Measurements from ENCODE around the gene SLC66A2. TPM values are rescaled to one million over a fixed set of nuclear protein-coding genes. Genes with fewer than 3 reads are reported as not detected.

The SLC66A2 gene
- total and polyA plus RNA-seq, 10 of the 15 experiments (the other 5 are each of a cell fraction or from before 2014, with no cell fraction given): 0.69 to 42.5 (median 14.8) TPM

- ChIA-PET RAD21 (ENCODE audit: unreplicated experiment) (interaction anchor here (0.7 to 1.1 kb wide), 2 partner anchors 168 to 570 kb away, joined by 3 read pairs; no protein-coding TSS in a partner anchor), POLR2A (no interaction called here), SMC1A (ENCODE audit: uncharacterized antibody, unreplicated experiment) (interaction anchor here (1.0 to 1.6 kb wide), 3 partner anchors 14 to 39 kb away, joined by 3 to 5 read pairs (median 3); no protein-coding TSS in a partner anchor), CTCF (no interaction called here)
- no TSS peak for BruUV-seq (replicated peaks)
- peaks cover 28% of the 10 kb centered on the region for H3K79me2 ChIP-seq (ENCODE audit: control insufficient read depth, insufficient read depth, low read length)
- no peak overlapping the region; the same call in 1 of the 2 replicates for H3K4me3 ChIP-seq
- 14% methylated on average over 3 of the region's 3 CpGs for WGBS (ENCODE audit: insufficient coverage, insufficient replicate concordance, low lambda C conversion rate, missing lambda C conversion rate)
- H3K4me1 ChIP-seq (ENCODE audit: control insufficient read depth, insufficient read depth, low read length): peaks cover 35% of the 10 kb centered on the region
- no peaks in the 10 kb centered on the region for H4K20me1 ChIP-seq (ENCODE audit: control insufficient read depth, insufficient read depth)
- H3K4me2 ChIP-seq (ENCODE audit: control insufficient read depth, insufficient read depth): peak overlapping the region; percentile 57
- H3K9me3 ChIP-seq (replicated peaks; ENCODE audit: control insufficient read depth, insufficient read depth, low read length): no peaks in the 10 kb centered on the region
- TF ChIP-seq CREM (IDR thresholded peaks at IDR 0.05; ENCODE audit: low read depth) (no peak), JUNB (IDR thresholded peaks at IDR 0.05) (peak; percentile 22; the same call in 1 of the 2 replicates), FOXM1 (IDR thresholded peaks at IDR 0.05; ENCODE audit: low read depth, low read length) (peak; percentile 47; the same call in 1 of the 2 replicates), E4F1 (IDR thresholded peaks at IDR 0.05; ENCODE audit: borderline replicate concordance, partially characterized antibody) (no peak), YBX1 (IDR thresholded peaks at IDR 0.05) (no peak), SREBF2 (IDR thresholded peaks at IDR 0.05; ENCODE audit: low read length) (no peak), TBL1XR1 (IDR thresholded peaks at IDR 0.05; ENCODE audit: low read depth, low read length) (no peak), MTA2 (IDR thresholded peaks at IDR 0.05; ENCODE audit: low read depth) (no peak), CBX3 (IDR thresholded peaks at IDR 0.05; ENCODE audit: borderline replicate concordance, low read depth) (no peak), EED (IDR thresholded peaks at IDR 0.05; ENCODE audit: low read depth) (no peak), CHD1 (IDR thresholded peaks at IDR 0.05; ENCODE audit: low read depth, low read length) (no peak), ZNF384 (IDR thresholded peaks at IDR 0.05; ENCODE audit: borderline replicate concordance, low read depth, low read length) (no peak)
- TF ChIP-seq, protein P1, sequence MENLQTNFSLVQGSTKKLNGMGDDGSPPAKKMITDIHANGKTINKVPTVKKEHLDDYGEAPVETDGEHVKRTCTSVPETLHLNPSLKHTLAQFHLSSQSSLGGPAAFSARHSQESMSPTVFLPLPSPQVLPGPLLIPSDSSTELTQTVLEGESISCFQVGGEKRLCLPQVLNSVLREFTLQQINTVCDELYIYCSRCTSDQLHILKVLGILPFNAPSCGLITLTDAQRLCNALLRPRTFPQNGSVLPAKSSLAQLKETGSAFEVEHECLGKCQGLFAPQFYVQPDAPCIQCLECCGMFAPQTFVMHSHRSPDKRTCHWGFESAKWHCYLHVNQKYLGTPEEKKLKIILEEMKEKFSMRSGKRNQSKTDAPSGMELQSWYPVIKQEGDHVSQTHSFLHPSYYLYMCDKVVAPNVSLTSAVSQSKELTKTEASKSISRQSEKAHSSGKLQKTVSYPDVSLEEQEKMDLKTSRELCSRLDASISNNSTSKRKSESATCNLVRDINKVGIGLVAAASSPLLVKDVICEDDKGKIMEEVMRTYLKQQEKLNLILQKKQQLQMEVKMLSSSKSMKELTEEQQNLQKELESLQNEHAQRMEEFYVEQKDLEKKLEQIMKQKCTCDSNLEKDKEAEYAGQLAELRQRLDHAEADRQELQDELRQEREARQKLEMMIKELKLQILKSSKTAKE (IDR thresholded peaks at IDR 0.05; ENCODE audit: low read depth, poor library complexity, severe bottlenecking): no peak
- TF ChIP-seq, protein P2, sequence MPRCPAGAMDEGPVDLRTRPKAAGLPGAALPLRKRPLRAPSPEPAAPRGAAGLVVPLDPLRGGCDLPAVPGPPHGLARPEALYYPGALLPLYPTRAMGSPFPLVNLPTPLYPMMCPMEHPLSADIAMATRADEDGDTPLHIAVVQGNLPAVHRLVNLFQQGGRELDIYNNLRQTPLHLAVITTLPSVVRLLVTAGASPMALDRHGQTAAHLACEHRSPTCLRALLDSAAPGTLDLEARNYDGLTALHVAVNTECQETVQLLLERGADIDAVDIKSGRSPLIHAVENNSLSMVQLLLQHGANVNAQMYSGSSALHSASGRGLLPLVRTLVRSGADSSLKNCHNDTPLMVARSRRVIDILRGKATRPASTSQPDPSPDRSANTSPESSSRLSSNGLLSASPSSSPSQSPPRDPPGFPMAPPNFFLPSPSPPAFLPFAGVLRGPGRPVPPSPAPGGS (IDR thresholded peaks at IDR 0.05; ENCODE audit: borderline replicate concordance, insufficient read depth, low read depth, low read length, poor library complexity, severe bottlenecking): no peak
- H3K27me3 ChIP-seq (replicated peaks in 1 of 2; ENCODE audit: control insufficient read depth in 2 of 2, insufficient read depth in 2 of 2, low read length in 1 of 2): no peaks in the 10 kb centered on the region
- intact Hi-C loops (cut with micrococcal nuclease; ENCODE audit: unreplicated experiment): no loop called here
- no peak overlapping the region for H2AFZ ChIP-seq (ENCODE audit: control insufficient read depth, low read depth, low read length)
- in situ Hi-C loops (cut with MboI): no loop called here
- ATAC-seq (peak; percentile 30), FAIRE-seq (no peak), DNase-seq (ENCODE audit: low read depth, low spot score) (no peak)
- peaks cover 8 to 14% of the 10 kb centered on the region in 2 experiments for H3K36me3 ChIP-seq (ENCODE audit: control insufficient read depth in 2 of 2, insufficient read depth in 2 of 2, low read length in 1 of 2)
- no peak overlapping the region for H3K9ac ChIP-seq (ENCODE audit: control insufficient read depth, insufficient read depth, low read length)
- peak overlapping the region; percentile 52 for H3K27ac ChIP-seq (ENCODE audit: control insufficient read depth, insufficient read depth)
Measured at GRCh38 chr18:79944746-79945117, 6.7 kb downstream of the SLC66A2 start.

Data from GM12878 (cell line).